Naive B cell (primary cell): ENCODE data around the gene PHOSPHO1. TPM values are rescaled to one million over a fixed set of nuclear protein-coding genes. Genes with fewer than 3 reads are reported as not detected.
A peak's percentile ranks its signal among the peaks of the same experiment; 100 is the strongest.

Experiments
- ATAC-seq, 2 donors: fragments of 150-1000 bp; cut with Tn5 transposase; 2 replicates each; pipeline ENCODE4 v1.10.0; 2021; ENCODE audit warnings: low read depth in 2 of 2, mild to moderate bottlenecking in 2 of 2, moderate library complexity in 2 of 2
- DNase-seq: peaks from one replicate; pipeline ENCODE4 v3.0.0; 2022
- H3K27ac Mint-ChIP-seq, 6 donors: one replicate each; pipeline ENCODE4 v1.8.0; 2020 to 2022; ENCODE audit warnings: mild to moderate bottlenecking in 6 of 6, mixed read lengths in 6 of 6, moderate library complexity in 5 of 6, inconsistent platforms in 2 of 6
- H3K27me3 Mint-ChIP-seq, 3 donors: one replicate each; pipeline ENCODE4 v1.8.0; 2021 to 2022; ENCODE audit warnings: mixed read lengths in 3 of 3, mild to moderate bottlenecking in 1 of 3
- H3K36me3 Mint-ChIP-seq, 2 donors: one replicate each; pipeline ENCODE4 v1.8.0; 2020 to 2022; ENCODE audit warnings: mixed read lengths in 2 of 2, inconsistent platforms in 1 of 2, mild to moderate bottlenecking in 1 of 2
- H3K4me1 Mint-ChIP-seq, 3 donors: one replicate each; pipeline ENCODE4 v1.8.0; 2020 to 2022; ENCODE audit warnings: mixed read lengths in 3 of 3, inconsistent platforms in 1 of 3, mild to moderate bottlenecking in 1 of 3, moderate library complexity in 1 of 3
- H3K4me3 Mint-ChIP-seq, 8 donors: one replicate each; pipeline ENCODE4 v1.8.0; 2020 to 2022; ENCODE audit warnings: mild to moderate bottlenecking in 8 of 8, mixed read lengths in 8 of 8, moderate library complexity in 8 of 8, inconsistent platforms in 2 of 8
- H3K9me3 Mint-ChIP-seq, 7 donors: one replicate each; pipeline ENCODE4 v1.8.0; 2020 to 2022; ENCODE audit warnings: mixed read lengths in 7 of 7, mild to moderate bottlenecking in 5 of 7, inconsistent platforms in 2 of 7, moderate library complexity in 1 of 7
- polyA plus RNA-seq, 6 donors: library from polyadenylated mRNA; unstranded; fragments of 300-500 nt; fragmentation: Illumina TruSeq; gene quantifications; one replicate each; pipeline ENCODE4 v1.2.3, GENCODE V29; 2021; ENCODE audit warnings: low read depth in 6 of 6

The PHOSPHO1 gene
- polyA plus RNA-seq, 6 donors from 2014 or later = 0.25 to 0.58 (median 0.31) TPM; not detected in 2

GRCh38 chr17:49235896-49236295 lies 5.3 kb upstream of the PHOSPHO1 start:
- Mint-ChIP-seq H3K9me3 (no peaks in the 10 kb centered on the region), H3K4me3 (peak overlapping the region in 1 of 8 donors; percentile 0), H3K27ac (no peak overlapping the region), H3K4me1 (peaks cover 4 to 11% (median 7%) of the 10 kb centered on the region in 3 donors), H3K27me3 (peaks cover 18 to 43% (median 22%) of the 10 kb centered on the region in 3 donors), H3K36me3 (no peaks in the 10 kb centered on the region)
- DNase-seq (no peak), ATAC-seq (no peak)

DNA sequence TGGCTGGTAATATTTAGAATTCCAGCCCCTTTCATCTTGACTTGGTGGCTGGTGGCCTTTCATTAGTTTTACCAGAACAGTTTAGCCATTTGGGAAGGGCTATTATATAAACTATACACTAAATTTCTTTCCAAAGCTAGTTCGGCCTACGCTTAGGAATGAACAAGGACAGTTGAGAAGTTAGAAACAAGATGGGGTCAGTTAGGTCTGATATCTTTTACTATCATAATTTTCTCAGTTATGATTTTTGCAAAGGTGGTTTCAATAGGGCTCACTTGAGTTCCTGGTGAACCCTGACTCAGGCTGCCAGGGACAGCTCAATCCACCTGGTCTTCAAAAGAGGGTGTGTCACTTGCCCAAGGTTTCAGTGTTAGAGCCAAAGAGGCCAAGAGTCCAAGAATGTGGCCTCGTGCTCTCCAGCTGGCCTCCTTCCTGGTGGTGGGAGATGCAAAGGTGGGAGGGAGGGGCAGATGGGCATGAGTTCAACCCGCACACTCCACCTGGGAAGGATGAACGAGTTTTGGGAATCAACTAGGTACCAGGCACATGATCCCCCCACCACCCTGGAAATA lies 4.0 kb upstream of the PHOSPHO1 start:
- no peak for DNase-seq
- H3K9me3 Mint-ChIP-seq = no peaks in the 10 kb centered on the region
- no peaks in the 10 kb centered on the region for H3K36me3 Mint-ChIP-seq
- no peak for ATAC-seq
- no peak overlapping the region for H3K27ac Mint-ChIP-seq
- H3K4me3 Mint-ChIP-seq = peak overlapping the region in 1 of 8 donors; percentile 9
- H3K4me1 Mint-ChIP-seq = peaks cover 4 to 15% (median 14%) of the 10 kb centered on the region in 3 donors
- H3K27me3 Mint-ChIP-seq = peaks cover 18 to 42% (median 18%) of the 10 kb centered on the region in 3 donors

GRCh38 chr17:49231563-49231894 lies 942 bp upstream of the PHOSPHO1 start:
- Mint-ChIP-seq H3K4me1 (peaks cover 15 to 30% (median 29%) of the 10 kb centered on the region in 3 donors), H3K36me3 (no peaks in the 10 kb centered on the region), H3K4me3 (peak overlapping the region; percentile 45 to 95 (median 82)), H3K27ac (peak overlapping the region in 2 of 6 donors; percentile 57 to 87), H3K9me3 (no peaks in the 10 kb centered on the region), H3K27me3 (peaks cover 16 to 37% (median 18%) of the 10 kb centered on the region in 3 donors)
- ATAC-seq (no peak), DNase-seq (no peak)

DNA sequence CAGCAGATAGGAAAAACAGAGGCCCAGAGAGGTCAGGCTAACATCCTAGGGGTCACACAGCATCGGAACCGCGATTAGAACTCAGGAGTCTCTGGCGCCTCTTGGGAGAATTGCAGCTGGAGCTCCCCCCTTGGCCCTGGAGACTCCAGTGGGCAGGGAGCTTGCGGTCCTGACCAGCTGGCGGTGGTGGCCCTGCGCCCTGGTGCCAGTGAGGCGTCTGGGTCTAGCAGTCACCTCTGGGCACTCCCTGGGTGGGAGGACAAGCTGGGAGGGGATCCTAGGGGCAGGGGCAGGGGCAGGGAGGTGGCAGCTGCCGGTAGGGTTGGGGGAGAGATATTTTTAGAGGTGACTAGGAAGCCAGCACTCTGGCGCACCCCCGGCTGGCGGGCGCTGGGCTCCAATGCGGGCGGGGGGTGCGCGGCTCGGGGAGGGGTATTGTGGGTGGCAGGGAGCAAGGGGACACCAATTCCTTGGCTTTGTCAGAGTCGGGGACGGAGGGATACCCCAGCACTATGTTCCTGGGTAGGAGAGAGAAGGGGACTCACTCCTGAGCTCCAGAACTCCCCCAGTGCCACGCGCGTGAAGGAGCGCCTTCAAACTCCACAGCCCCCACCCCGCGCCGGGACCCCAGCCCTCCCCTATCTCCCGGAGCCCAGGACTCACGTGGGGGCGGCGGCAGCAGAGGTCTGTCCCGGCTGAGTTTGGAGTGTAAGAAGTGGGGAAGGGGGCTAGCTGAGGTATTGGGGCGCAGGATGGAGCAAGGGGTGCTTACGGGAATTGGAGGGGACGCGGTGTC lies 584 bp downstream of the PHOSPHO1 start:
- peaks cover 16 to 35% (median 18%) of the 10 kb centered on the region in 3 donors for H3K27me3 Mint-ChIP-seq
- peak overlapping the region; percentile 77 to 95 (median 86) for H3K4me3 Mint-ChIP-seq
- H3K36me3 Mint-ChIP-seq = no peaks in the 10 kb centered on the region
- H3K4me1 Mint-ChIP-seq = peaks cover 18 to 32% (median 29%) of the 10 kb centered on the region in 3 donors
- H3K9me3 Mint-ChIP-seq = no peaks in the 10 kb centered on the region
- ATAC-seq = no peak
- DNase-seq = no peak
- peak overlapping the region in 2 of 6 donors; percentile 69 to 74 for H3K27ac Mint-ChIP-seq

DNA sequence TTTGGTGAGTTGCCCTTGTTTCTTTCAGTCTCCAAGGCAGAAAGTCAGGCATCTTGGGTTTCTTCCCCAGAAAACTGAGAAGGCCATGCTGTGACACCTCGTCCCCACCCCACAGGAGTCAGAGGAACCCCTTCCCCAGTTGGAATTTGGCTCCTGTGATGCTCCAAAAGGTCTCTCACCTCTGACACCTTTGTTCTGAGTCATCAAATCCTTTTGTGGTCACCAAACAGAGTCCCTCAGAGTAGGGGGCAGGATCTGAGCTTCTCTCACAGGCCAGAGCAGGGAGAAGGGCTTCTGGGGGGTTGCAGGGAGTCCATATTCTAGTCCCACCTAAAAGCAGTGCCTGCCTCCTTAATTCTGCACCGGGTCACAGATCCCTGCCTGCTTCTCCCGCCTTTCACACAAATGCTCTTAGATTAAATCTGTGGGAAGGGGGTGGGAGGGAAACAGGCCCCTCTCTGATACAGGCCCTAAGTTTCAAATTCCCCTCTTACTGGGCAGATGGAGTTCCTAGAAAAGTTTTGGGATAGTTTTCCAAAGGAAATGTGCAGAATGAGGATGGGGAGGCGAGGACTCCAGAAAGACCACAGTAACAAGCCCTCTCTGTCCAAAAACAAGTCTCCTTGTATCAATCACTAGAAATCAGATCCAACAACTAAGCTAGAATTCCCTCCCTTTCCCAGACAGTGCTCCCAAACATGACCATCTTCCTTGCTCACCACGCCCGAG lies 1.3 kb downstream of the PHOSPHO1 start:
- H3K9me3 Mint-ChIP-seq = no peaks in the 10 kb centered on the region
- no peaks in the 10 kb centered on the region for H3K36me3 Mint-ChIP-seq
- peak overlapping the region in 4 of 6 donors; percentile 15 to 69 (median 36) for H3K27ac Mint-ChIP-seq
- H3K27me3 Mint-ChIP-seq = peaks cover 13 to 37% (median 16%) of the 10 kb centered on the region in 3 donors
- DNase-seq (no peak), ATAC-seq (no peak)
- peaks cover 22 to 36% (median 35%) of the 10 kb centered on the region in 3 donors for H3K4me1 Mint-ChIP-seq
- peak overlapping the region; percentile 70 to 85 (median 82) for H3K4me3 Mint-ChIP-seq

- peaks cover 31 to 52% (median 49%) of the 10 kb centered on the region in 3 donors for H3K4me1 Mint-ChIP-seq
- peak; percentile 46 for ATAC-seq
- H3K4me3 Mint-ChIP-seq = peak overlapping the region in 3 of 8 donors; percentile 45 to 57 (median 56)
- peak overlapping the region in 2 of 6 donors; percentile 70 to 74 for H3K27ac Mint-ChIP-seq
- H3K27me3 Mint-ChIP-seq = peaks cover 5 to 29% (median 9%) of the 10 kb centered on the region in 3 donors
- peak; percentile 72 for DNase-seq
- H3K36me3 Mint-ChIP-seq = no peaks in the 10 kb centered on the region
- no peaks in the 10 kb centered on the region for H3K9me3 Mint-ChIP-seq
Measured at GRCh38 chr17:49227436-49228261, 2.9 kb downstream of the PHOSPHO1 start.

GRCh38 chr17:49226771-49227435 lies 3.7 kb downstream of the PHOSPHO1 start:
- DNase-seq (no peak), ATAC-seq (no peak)
- Mint-ChIP-seq H3K36me3 (no peaks in the 10 kb centered on the region), H3K4me3 (peak overlapping the region in 1 of 8 donors; percentile 45), H3K27me3 (peaks cover 5 to 29% (median 9%) of the 10 kb centered on the region in 3 donors), H3K9me3 (no peaks in the 10 kb centered on the region), H3K27ac (peak overlapping the region in 2 of 6 donors; percentile 70 to 74), H3K4me1 (peaks cover 31 to 56% (median 50%) of the 10 kb centered on the region in 3 donors)

DNA sequence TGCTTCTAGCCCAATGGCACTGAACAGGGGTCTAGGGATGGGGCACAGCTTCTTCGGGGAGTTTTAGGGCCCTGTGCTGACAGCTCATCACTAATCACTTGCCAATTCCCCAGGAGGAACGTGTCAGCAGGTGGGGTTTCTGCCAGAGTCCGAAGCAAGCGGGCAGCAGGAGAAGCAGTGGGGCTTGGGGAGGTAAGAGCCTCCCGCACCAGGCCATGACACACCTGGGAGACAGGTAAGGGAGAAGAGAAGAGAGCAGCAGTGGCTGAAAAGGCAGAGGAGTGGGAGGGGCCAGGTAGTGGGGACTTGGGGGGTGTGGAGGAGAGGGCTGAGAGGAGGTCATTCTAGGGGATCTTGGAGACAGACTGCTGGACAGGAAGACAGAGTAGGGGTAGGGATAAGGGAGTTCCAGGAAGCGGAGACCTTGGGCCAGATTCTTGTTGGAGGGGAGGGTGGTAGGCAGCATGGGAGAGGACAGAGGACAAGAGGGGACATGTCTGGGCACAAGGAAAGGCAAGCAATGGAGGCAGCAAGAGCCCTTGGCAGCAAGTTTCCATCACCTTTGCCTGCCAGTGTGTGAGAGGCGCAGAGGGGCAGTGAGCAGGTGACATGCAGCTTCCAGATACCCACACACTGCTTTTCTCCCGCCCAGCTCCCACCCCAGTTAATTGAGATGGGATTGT lies 4.9 kb downstream of the PHOSPHO1 start:
- H3K4me3 Mint-ChIP-seq = peak overlapping the region in 7 of 8 donors; percentile 9 to 90 (median 64)
- peak overlapping the region in 2 of 6 donors; percentile 37 to 96 for H3K27ac Mint-ChIP-seq
- DNase-seq (no peak), ATAC-seq (no peak)
- peaks cover 0 to 29% (median 9%) of the 10 kb centered on the region in 3 donors for H3K27me3 Mint-ChIP-seq
- no peaks in the 10 kb centered on the region for H3K9me3 Mint-ChIP-seq
- H3K36me3 Mint-ChIP-seq = no peaks in the 10 kb centered on the region
- peaks cover 27 to 49% (median 40%) of the 10 kb centered on the region in 3 donors for H3K4me1 Mint-ChIP-seq

DNA sequence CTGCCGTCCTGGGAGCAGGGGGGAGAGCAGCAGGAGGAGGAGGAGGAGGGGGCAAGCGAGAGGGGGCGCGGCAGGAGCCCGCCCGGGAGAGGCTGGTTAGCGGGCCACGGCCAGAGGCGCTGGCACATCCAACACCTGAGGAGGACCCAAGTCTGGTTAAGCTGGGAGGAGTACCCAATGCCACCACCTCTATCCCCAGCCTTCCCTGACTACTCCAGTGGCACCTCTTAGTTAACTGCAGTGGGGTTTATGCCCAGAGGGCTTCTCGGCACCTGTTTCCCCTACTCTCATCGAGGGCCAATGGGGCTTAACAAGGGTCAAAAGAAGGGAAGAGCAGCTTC lies 5.6 kb downstream of the PHOSPHO1 start:
- peaks cover 31 to 45% (median 43%) of the 10 kb centered on the region in 3 donors for H3K4me1 Mint-ChIP-seq

GRCh38 chr17:49224198-49224996 lies 6.2 kb downstream of the PHOSPHO1 start:
- Mint-ChIP-seq H3K9me3 (no peaks in the 10 kb centered on the region), H3K27ac (peak overlapping the region in 2 of 6 donors; percentile 79 to 81), H3K27me3 (peaks cover 0 to 23% (median 6%) of the 10 kb centered on the region in 3 donors), H3K4me1 (peaks cover 34 to 45% (median 43%) of the 10 kb centered on the region in 3 donors), H3K4me3 (peak overlapping the region; percentile 75 to 90 (median 84)), H3K36me3 (no peaks in the 10 kb centered on the region)
- ATAC-seq (peak; percentile 27 to 29), DNase-seq (peak; percentile 37)

More for the DNA sequence above, 5.6 kb downstream of the PHOSPHO1 start:
- ATAC-seq (no peak), DNase-seq (no peak)
- peak overlapping the region in 7 of 8 donors; percentile 72 to 90 (median 78) for H3K4me3 Mint-ChIP-seq
- no peaks in the 10 kb centered on the region for H3K36me3 Mint-ChIP-seq
- no peaks in the 10 kb centered on the region for H3K9me3 Mint-ChIP-seq
- H3K27ac Mint-ChIP-seq = peak overlapping the region in 2 of 6 donors; percentile 79 to 81
- peaks cover 0 to 29% (median 9%) of the 10 kb centered on the region in 3 donors for H3K27me3 Mint-ChIP-seq

DNA sequence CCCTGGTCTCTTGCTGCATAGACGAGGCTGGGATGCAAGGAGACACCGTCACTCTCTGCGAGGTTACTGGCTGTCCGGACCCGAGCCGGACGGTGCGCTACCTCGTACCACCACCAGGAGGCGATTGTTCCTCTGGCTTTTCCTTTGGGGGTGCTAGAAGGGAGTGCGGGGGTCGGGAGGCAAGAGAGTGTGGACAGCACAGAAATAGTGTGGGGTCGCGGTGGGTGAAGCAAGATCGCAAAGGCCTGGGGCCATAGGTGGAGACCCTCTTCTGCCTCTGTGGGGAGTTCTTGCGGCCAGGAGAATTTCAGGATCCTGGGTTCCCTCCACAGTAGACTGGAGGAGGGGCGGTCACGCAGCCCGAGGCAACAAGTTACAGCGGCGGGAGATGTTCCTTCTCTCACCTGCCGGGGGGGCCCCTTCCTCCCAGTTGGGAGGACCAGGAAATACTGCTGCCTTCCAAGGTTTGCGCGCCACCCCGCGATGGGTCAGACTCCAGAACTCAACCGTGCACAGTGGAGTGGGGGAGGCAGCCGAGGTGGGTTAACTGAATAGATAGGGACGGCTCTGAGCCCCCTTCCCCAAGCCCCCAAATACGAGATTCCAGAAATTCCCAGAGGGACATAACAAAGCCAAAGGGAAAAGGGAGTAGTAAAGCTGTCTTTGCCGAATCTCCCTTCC lies 6.9 kb downstream of the PHOSPHO1 start:
- peak overlapping the region in 4 of 6 donors; percentile 41 to 97 (median 66) for H3K27ac Mint-ChIP-seq
- H3K4me3 Mint-ChIP-seq = peak overlapping the region; percentile 75 to 90 (median 84)
- H3K9me3 Mint-ChIP-seq = no peaks in the 10 kb centered on the region
- peaks cover 0 to 17% (median 0%) of the 10 kb centered on the region in 3 donors for H3K27me3 Mint-ChIP-seq
- ATAC-seq (no peak), DNase-seq (peak; percentile 46)
- H3K4me1 Mint-ChIP-seq = peaks cover 41 to 52% (median 51%) of the 10 kb centered on the region in 3 donors
- H3K36me3 Mint-ChIP-seq = no peaks in the 10 kb centered on the region
